HEK293 (cell line): ENCODE results near the gene TCEA3.

Experiments
- CTCF ChIP-seq: fragments of 450-650 bp; formaldehyde crosslinking; IDR thresholded peaks from 2 replicates; pipeline ENCODE4 v1.5.1; 2016; ENCODE audit warnings: missing biosample characterization, missing genetic modification characterization
- ZNF18 ChIP-seq: fragments of 450-650 bp; formaldehyde crosslinking; IDR thresholded peaks from 2 replicates; pipeline ENCODE4 v1.5.1; 2016; ENCODE audit warnings: missing biosample characterization, missing genetic modification characterization
- ZNF274 ChIP-seq, 2 experiments: fragments of 200-500 bp in 1 of 2; fragments of 450-650 bp in 1 of 2; sonication (Bioruptor generic) in 1 of 2; formaldehyde crosslinking in 1 of 2; IDR thresholded peaks; 2 replicates each; pipeline versions ENCODE4 v1.5.1 to v1.6.1; 2014 to 2016; ENCODE audit warnings: borderline replicate concordance in 1 of 2, inconsistent platforms in 1 of 2, low read length in 1 of 2, missing biosample characterization in 1 of 2, missing genetic modification characterization in 1 of 2
- ZNF785 ChIP-seq: fragments of 450-650 bp; formaldehyde crosslinking; IDR thresholded peaks from 2 replicates; pipeline ENCODE4 v1.5.1; 2016; ENCODE audit warnings: missing biosample characterization, missing genetic modification characterization

DNA sequence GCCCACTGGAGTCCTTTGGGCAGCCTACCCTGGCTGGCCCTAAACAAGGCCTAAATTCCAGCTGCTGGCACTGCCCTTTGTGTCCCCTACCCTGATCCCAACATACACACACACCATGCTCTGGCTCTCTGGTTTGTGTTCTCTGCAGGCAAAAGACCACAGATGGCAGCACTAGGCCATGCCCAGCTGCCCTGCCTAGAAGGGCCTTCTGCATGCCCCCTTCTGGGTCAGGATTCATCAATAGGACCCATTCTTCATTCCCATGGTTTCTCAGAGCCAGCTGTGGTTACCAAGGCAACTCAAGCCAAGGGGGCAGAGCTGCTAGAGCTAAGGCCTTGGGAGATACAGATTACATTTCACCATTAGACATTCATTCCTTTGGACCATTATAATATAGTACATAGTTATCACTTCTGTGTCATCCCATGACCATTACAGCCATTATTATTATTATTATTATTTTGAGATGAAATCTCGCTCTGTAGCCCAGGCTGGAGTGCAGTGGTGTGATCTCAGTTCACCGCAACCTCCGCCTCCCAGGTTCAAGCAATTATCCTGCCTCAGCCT lies 42.0 kb upstream of the TCEA3 start:
- no peak for TF ChIP-seq ZNF274 (IDR thresholded peaks at IDR 0.05; ENCODE audit: low read length)
- no peak for TF ChIP-seq ZNF274 (tag by site-specific recombination; IDR thresholded peaks at IDR 0.05; ENCODE audit: borderline replicate concordance)
- TF ChIP-seq CTCF (tag by site-specific recombination) = no peak
- TF ChIP-seq ZNF18 = no peak
- no peak for TF ChIP-seq ZNF785
